Brain microvascular endothelial cell (primary cell): ENCODE data around the gene FBXO42.
"Not testable (repeated sequence)": the region's sequence is repeated elsewhere in the genome, so short reads cannot be mapped to it uniquely, and the experiment has no call there.

Source experiments
- DNase-seq: peaks from one replicate; pipeline ENCODE4 v3.0.0-alpha.2; 2020
- H3K27ac ChIP-seq: fragments of 250-450 bp; sonication (Bioruptor Pico); 2 replicates; pipeline ENCODE4 v1.5.1; 2020; ENCODE audit warnings: mild to moderate bottlenecking, moderate library complexity
- H3K27me3 ChIP-seq: fragments of 250-450 bp; sonication (Bioruptor Pico); replicated peaks from 2 replicates; pipeline ENCODE4 v1.5.1; 2020; ENCODE audit warnings: mild to moderate bottlenecking
- H3K36me3 ChIP-seq: fragments of 250-450 bp; sonication (Bioruptor Pico); replicated peaks from 2 replicates; pipeline ENCODE4 v1.5.1; 2020; ENCODE audit warnings: mild to moderate bottlenecking
- H3K4me3 ChIP-seq: 2 replicates; pipeline ENCODE4 v1.5.1; 2011; ENCODE audit warnings: low read depth, mild to moderate bottlenecking, control low read depth, low read length, moderate library complexity
- in situ Hi-C: cut with HindIII; loops from 2 replicates; pipeline ENCODE4 v1.10.0; 2017; ENCODE audit warnings: low sequenced_read_pairs, low pct_ligation_motif_present
- TF ChIP-seq, protein P1 (sequence below): IDR thresholded peaks from 2 replicates; pipeline ENCODE4 v1.5.1; 2011; ENCODE audit warnings: low read depth, mild to moderate bottlenecking, moderate library complexity, low read length, control low read depth, inconsistent platforms; ENCODE audit errors: missing control alignments

Gene FBXO42

DNA sequence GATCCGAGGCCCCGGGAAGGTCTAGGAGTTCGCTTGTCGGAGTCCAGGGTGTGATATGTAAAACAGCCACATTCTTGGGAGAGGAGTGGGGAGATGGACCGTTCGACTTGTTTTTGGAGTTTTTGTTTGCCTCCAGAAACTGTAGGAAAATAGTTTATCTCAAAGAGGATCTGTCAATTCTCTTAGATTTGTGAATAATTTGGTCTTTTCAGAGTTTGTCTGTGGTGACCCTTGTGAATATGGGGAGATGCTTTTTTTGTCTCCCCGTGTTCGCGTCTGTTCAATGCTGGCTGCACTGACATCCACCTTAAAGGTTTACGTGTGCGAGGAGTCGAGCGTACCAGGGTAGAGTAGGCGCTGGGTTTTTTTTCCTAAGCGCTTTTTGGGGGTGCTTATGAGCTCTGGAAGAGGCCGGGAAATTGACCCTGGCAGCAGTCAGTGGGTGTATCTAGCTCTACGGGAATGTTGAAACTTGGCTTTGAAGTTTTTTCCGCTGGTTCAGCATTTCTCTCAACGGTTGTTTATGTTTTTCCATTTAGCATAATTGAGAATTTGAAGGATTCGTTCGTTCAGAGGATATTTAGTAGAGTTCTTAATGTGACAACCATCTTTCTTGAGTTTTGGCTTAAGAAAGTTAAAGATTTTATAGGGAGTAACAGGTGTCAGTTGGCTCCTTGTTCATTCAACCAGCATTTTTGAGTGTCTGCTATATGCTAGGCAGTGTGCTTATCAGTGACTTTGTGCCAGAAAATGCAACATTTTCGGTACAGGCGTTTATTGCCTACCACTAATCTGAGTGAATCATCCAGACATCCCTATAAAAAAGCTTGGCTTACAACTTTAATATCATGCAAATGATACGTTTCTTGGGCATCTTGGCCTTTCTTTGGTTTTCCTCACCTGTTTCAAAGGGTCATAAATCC, 15.9 kb upstream of the FBXO42 start:
- Histone ChIP-seq H3K27me3 (no peaks in the 10 kb centered on the region), H3K36me3 (no peaks in the 10 kb centered on the region), H3K27ac (peak overlapping the region; percentile 92), H3K4me3 (peak overlapping the region; percentile 85)
- TF ChIP-seq, protein P1, sequence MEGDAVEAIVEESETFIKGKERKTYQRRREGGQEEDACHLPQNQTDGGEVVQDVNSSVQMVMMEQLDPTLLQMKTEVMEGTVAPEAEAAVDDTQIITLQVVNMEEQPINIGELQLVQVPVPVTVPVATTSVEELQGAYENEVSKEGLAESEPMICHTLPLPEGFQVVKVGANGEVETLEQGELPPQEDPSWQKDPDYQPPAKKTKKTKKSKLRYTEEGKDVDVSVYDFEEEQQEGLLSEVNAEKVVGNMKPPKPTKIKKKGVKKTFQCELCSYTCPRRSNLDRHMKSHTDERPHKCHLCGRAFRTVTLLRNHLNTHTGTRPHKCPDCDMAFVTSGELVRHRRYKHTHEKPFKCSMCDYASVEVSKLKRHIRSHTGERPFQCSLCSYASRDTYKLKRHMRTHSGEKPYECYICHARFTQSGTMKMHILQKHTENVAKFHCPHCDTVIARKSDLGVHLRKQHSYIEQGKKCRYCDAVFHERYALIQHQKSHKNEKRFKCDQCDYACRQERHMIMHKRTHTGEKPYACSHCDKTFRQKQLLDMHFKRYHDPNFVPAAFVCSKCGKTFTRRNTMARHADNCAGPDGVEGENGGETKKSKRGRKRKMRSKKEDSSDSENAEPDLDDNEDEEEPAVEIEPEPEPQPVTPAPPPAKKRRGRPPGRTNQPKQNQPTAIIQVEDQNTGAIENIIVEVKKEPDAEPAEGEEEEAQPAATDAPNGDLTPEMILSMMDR = no peak
- in situ Hi-C loops = no loop called here
- peak; percentile 54 for DNase-seq

DNA sequence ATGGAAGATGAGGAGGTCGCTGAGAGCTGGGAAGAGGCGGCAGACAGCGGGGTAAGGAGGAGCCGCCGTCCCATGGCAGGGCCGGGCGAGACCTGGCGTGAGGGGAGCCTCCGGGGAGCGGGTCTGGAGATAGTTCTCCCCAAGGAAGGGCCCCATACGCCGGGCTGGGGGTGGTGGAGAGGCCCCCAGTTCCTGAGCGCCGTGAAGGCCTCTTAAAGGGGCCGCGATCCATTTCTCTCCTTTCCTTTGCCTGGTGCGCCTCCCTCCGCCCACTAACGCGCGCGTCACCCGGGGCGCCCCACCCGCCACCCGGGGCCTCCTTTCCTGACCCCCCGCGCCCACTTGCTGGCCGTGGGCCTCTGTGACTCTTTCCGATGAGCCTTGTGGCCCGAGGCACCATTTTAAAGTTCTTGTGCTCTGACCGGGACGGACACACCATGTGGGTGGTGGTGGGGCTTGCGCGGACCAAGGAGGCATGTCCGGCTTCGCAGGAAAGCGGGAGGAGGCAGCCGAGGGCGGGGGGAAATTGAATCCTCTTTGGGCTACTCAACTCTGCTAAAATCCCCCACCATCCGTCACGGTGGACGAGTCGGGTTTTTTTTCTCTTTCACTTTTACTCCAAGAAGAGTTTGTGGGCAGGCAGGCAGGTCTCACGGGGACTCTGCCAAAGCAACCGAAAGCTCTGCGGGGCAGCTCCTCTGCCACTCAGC, 15.1 kb upstream of the FBXO42 start:
- no peaks in the 10 kb centered on the region for H3K36me3 ChIP-seq
- H3K27me3 ChIP-seq = no peaks in the 10 kb centered on the region
- peak overlapping the region; percentile 92 for H3K27ac ChIP-seq
- in situ Hi-C loops = no loop called here
- DNase-seq = peak; percentile 77
- TF ChIP-seq, protein P1 = peak; percentile 1
- H3K4me3 ChIP-seq = peak overlapping the region; percentile 85

DNA sequence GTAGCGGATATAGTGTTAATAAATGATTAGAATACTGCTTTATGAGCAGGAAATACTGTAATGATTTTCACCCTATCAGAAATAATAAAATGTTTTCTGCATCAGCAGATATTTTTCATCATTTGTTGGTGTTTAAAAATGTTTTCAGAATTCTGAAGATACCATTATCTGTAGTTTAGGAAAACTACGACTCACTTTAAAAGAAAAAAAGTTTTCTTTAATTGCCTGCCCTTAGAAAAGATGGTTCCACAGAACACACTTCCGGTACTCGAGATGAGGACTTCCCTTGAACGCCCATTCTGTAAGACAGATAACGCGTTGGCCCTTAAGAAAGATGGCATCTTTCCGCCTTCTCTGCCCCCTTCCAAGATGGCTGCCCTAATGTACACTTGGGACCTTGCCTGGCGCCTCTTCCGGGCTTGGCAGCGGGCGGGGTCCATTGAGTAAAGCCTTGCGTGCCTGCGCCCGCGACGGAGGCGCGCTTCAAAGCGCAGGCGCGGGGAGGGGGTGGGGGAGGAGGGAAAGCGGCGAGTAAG, 14.5 kb upstream of the FBXO42 start, which contains the start of gene SZRD1:
Gene SZRD1 (plus strand): TSS at position 521 of the 536 bp plus-strand sequence. CDS start 16 bp downstream, outside the sequence.
- in situ Hi-C loops = no loop called here
- peak; percentile 99 for DNase-seq
- TF ChIP-seq, protein P1 = no peak
- Histone ChIP-seq H3K4me3 (peak within 1 kb of the TSS; percentile 85), H3K36me3 (no peaks in the 10 kb centered on the region), H3K27ac (peak within 1 kb of the TSS; percentile 92), H3K27me3 (no peaks in the 10 kb centered on the region)

DNA sequence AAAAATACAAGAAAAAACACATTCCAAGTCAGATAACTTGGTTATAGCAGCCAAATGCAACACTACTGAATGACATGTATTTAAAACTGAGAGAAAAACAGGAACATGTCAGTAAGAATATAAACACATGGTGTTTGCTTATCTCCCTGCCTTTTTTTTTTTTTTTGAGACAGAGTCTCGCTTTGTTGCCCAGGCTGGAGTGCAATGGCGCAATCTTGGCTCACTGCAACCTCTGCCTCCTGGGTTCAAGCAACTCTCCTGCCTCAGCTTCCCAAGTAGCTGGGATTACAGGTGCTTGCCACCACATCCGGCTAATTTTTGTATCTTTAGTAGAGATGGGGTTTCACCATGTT, 12.8 kb upstream of the FBXO42 start:
- H3K27me3 ChIP-seq, H3K4me3 ChIP-seq, DNase-seq, H3K36me3 ChIP-seq, H3K27ac ChIP-seq, in situ Hi-C loops: not testable (repeated sequence)

DNA sequence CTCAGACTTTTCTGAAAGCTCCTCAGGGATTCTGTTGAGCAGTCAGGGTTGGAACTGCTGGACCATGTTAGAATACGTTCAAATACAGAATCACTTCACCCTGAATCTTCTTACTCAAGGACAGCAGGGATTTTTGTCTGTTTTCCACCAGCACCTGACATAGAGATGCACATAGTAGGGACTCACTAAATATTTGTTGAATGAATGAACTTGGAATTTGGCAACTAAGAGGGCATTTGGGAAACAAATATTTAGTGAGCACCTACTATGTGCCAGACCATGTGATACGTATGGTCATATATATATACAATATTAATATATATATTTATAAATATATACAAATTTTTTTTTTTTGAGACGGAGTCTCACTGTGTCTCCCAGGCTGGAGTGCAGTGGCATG, 4.6 kb upstream of the FBXO42 start:
- Histone ChIP-seq H3K27ac (no peak overlapping the region), H3K4me3 (no peak overlapping the region), H3K27me3 (no peaks in the 10 kb centered on the region), H3K36me3 (no peaks in the 10 kb centered on the region)
- DNase-seq = no peak
- TF ChIP-seq, protein P1 = no peak
- in situ Hi-C loops = no loop called here

DNA sequence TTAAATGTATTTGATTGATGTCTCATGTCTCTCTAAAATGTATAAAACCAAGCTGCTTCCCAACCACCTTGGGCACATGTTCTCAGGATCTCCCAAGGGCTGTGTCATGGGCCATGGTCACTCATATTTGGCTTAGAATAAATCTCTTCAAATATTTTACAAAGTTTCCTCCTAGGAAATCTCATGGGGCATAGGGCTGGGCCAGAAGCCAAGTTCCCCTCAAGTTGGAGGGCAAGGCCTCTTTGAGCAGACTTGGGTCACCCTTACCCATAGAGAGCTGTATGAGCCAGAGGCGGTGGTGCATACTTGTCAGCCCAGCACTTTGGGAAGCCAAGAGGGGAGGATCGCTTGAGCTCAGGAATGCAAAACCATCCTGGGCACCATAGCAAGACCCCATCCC, 2.3 kb upstream of the FBXO42 start:
- DNase-seq = no peak
- in situ Hi-C loops = no loop called here
- H3K4me3 ChIP-seq = no peak overlapping the region
- TF ChIP-seq, protein P1 = no peak
- no peaks in the 10 kb centered on the region for H3K36me3 ChIP-seq
- H3K27me3 ChIP-seq = no peaks in the 10 kb centered on the region
- no peak overlapping the region for H3K27ac ChIP-seq
